Osteocyte (in vitro differentiated cells): Measurements from ENCODE around the gene PTPN14. TPM values are rescaled to one million over a fixed set of nuclear protein-coding genes. Genes with fewer than 3 reads are reported as not detected.

ENCODE experiments used
- DNase-seq: peaks from one replicate; pipeline ENCODE4 v3.0.0; 2021; ENCODE audit warnings: mixed read lengths; ENCODE audit not compliant: unreplicated experiment; ENCODE audit errors: extremely low spot score
- H3K27ac Mint-ChIP-seq: one replicate; pipeline ENCODE4 v1.8.0; 2021; ENCODE audit warnings: mild to moderate bottlenecking, mixed read lengths; ENCODE audit not compliant: unreplicated experiment
- H3K27me3 Mint-ChIP-seq: one replicate; pipeline ENCODE4 v1.8.0; 2021; ENCODE audit warnings: mixed read lengths; ENCODE audit not compliant: unreplicated experiment
- H3K36me3 Mint-ChIP-seq: one replicate; pipeline ENCODE4 v1.8.0; 2021; ENCODE audit warnings: mixed read lengths; ENCODE audit not compliant: unreplicated experiment
- H3K4me1 Mint-ChIP-seq: one replicate; pipeline ENCODE4 v1.8.0; 2021; ENCODE audit warnings: mixed read lengths; ENCODE audit not compliant: unreplicated experiment
- H3K4me3 Mint-ChIP-seq: one replicate; pipeline ENCODE4 v1.8.0; 2021; ENCODE audit warnings: mild to moderate bottlenecking, moderate library complexity, mixed read lengths; ENCODE audit not compliant: unreplicated experiment
- H3K9me3 Mint-ChIP-seq: one replicate; pipeline ENCODE4 v1.8.0; 2021; ENCODE audit warnings: mixed read lengths; ENCODE audit not compliant: unreplicated experiment
- total RNA-seq: library from RNA; stranded (reverse); gene quantifications from 2 replicates; pipeline ENCODE4 v1.2.1, GENCODE V29; 2021
- TF ChIP-seq, protein P1 (sequence below): fragments of 200-600 bp; sonication (generic); IDR thresholded peaks from 2 replicates; pipeline ENCODE4 v1.5.0; 2021; ENCODE audit warnings: antibody characterized with exemption, mild to moderate bottlenecking, moderate library complexity

Gene PTPN14
- total RNA-seq, 1 donor from 2014 or later: 140 TPM

DNA sequence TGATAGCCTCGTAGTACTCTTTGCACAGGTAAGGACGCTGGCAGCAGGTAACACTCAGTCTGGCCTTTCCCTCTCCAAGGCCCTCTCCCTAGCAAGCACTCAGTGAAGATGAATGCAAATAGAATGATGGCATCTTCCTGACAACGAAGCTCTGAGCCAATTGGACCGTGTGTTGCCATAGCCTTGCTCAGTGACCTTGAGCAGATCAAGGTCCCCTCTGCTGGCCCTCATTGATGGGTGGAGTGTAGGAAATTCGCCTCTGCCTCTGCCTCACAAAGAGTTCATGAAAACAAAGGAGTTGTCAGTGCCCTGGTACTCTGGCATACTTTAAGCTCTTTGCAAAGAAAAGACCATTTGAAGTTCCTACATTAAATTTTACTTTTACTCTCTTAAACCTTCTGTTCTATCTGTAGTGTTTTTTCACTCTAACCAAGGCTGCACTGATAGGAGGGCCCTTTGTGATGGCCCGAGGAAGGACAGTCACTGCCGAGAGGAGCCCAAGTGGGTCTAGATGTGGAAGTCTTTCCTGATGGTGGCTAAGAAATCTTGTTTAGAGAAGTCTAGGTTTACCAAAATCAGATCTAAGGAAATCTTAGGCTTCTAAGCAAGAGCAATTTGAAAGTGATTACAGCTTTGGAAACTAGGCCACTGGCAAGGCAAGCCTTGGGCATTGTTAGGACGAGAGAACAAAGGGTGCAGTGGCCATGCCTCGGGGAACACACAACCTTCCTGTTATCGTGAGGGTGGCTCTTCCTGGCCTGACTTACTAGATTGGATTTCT lies 232.3 kb downstream of the PTPN14 start:
- peak overlapping the region; percentile 68 for H3K27ac Mint-ChIP-seq
- H3K9me3 Mint-ChIP-seq: no peaks in the 10 kb centered on the region
- DNase-seq: no peak
- H3K4me3 Mint-ChIP-seq: no peak overlapping the region
- H3K4me1 Mint-ChIP-seq: peaks cover 39% of the 10 kb centered on the region
- H3K36me3 Mint-ChIP-seq: peaks cover 12% of the 10 kb centered on the region
- no peaks in the 10 kb centered on the region for H3K27me3 Mint-ChIP-seq
- TF ChIP-seq, protein P1, sequence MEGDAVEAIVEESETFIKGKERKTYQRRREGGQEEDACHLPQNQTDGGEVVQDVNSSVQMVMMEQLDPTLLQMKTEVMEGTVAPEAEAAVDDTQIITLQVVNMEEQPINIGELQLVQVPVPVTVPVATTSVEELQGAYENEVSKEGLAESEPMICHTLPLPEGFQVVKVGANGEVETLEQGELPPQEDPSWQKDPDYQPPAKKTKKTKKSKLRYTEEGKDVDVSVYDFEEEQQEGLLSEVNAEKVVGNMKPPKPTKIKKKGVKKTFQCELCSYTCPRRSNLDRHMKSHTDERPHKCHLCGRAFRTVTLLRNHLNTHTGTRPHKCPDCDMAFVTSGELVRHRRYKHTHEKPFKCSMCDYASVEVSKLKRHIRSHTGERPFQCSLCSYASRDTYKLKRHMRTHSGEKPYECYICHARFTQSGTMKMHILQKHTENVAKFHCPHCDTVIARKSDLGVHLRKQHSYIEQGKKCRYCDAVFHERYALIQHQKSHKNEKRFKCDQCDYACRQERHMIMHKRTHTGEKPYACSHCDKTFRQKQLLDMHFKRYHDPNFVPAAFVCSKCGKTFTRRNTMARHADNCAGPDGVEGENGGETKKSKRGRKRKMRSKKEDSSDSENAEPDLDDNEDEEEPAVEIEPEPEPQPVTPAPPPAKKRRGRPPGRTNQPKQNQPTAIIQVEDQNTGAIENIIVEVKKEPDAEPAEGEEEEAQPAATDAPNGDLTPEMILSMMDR: no peak

DNA sequence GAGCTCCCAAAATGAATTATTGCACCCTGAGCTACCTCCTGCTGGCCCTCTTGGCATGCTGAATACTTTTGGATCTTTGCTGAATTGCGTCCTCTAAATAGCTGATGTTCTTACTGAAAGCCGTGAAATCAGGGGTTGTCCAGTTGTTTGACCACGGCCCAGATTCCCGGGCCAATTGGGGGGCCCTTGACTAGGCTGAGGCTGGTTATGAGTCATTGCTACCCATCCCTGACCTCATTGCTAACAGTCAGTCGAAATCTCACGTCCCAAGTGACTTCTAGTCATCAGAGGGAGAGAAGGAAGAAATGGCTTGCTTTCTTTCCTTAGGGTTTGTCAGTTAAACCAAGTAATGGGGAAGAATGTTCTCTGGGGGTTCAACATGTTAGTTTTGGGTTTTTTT lies 233.0 kb downstream of the PTPN14 start:
- peaks cover 39% of the 10 kb centered on the region for H3K4me1 Mint-ChIP-seq
- DNase-seq: no peak
- no peak overlapping the region for H3K4me3 Mint-ChIP-seq
- H3K36me3 Mint-ChIP-seq: peaks cover 14% of the 10 kb centered on the region
- H3K9me3 Mint-ChIP-seq: no peaks in the 10 kb centered on the region
- TF ChIP-seq, protein P1: no peak
- H3K27me3 Mint-ChIP-seq: no peaks in the 10 kb centered on the region
- peak overlapping the region; percentile 68 for H3K27ac Mint-ChIP-seq

DNA sequence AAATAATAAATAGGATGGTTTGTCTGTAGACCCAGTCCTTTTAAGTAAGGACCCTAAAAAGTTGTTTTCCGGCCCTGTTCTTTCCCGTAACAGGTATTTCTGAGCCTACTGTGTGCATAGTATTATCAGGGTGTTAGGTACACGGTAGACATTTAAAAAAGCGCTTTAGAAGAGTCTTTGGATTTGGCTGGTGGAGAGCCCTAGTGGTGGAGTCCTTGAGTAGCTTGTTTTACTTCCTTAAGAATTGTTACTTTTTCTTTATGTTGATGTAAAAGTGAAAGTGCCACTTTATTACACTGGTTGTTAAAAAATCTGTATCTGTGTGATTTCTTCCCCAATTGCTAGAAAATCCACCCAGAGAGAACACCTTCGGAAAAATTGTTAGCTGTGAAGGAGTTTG lies 233.7 kb downstream of the PTPN14 start:
- H3K27me3 Mint-ChIP-seq: no peaks in the 10 kb centered on the region
- H3K36me3 Mint-ChIP-seq: peaks cover 14% of the 10 kb centered on the region
- peaks cover 39% of the 10 kb centered on the region for H3K4me1 Mint-ChIP-seq

DNA sequence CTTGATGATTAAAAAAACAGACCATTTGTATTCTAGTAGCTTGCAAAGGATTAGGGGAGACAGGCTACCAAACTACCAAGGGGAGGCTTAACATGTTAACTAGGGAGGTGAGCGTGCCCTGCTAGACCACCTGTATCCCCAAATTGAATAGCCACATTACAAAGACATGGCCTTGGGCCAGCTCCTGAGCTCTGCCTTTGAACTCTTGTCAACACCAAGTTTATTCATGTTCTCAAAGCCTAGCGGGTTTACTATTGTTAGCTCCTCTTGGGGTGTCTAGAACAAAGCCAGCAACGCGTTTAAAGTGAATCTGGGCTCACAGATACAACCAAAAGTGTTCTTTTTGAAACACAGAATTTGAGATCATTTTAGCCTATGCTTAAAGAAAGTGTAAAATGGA lies 234.1 kb downstream of the PTPN14 start:
- TF ChIP-seq, protein P1: no peak
- Mint-ChIP-seq H3K4me3 (no peak overlapping the region), H3K36me3 (peaks cover 16% of the 10 kb centered on the region), H3K9me3 (no peaks in the 10 kb centered on the region), H3K27me3 (no peaks in the 10 kb centered on the region), H3K4me1 (peaks cover 39% of the 10 kb centered on the region), H3K27ac (peak overlapping the region; percentile 72)
- no peak for DNase-seq

More for the DNA sequence above, 233.7 kb downstream of the PTPN14 start:
- H3K9me3 Mint-ChIP-seq: no peaks in the 10 kb centered on the region
- no peak for DNase-seq
- H3K27ac Mint-ChIP-seq: peak overlapping the region; percentile 68
- H3K4me3 Mint-ChIP-seq: peak overlapping the region; percentile 16
- TF ChIP-seq, protein P1: peak; percentile 35

DNA sequence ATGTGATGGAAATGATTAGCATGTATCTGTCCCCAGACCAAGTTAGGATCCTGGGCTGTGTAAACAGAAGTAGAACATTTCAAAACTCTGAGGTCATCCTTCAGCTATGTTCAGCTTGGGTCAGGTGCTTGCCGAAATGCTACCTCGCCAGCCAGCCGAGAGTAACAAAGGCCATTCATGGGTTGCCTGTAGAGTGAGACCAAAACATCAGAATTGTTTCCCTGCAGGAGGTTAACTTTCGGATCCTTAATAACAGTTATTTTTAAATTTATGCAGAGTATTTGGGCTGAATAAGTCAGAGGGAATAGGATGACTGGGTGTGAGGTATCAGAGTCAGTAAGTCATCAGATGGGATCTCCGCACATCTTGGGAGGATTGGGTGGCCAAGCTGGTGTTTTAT lies 234.8 kb downstream of the PTPN14 start:
- peak overlapping the region; percentile 72 for H3K27ac Mint-ChIP-seq
- H3K9me3 Mint-ChIP-seq: no peaks in the 10 kb centered on the region
- TF ChIP-seq, protein P1: no peak
- no peaks in the 10 kb centered on the region for H3K27me3 Mint-ChIP-seq
- peaks cover 18% of the 10 kb centered on the region for H3K36me3 Mint-ChIP-seq
- H3K4me1 Mint-ChIP-seq: peaks cover 39% of the 10 kb centered on the region
- DNase-seq: no peak
- H3K4me3 Mint-ChIP-seq: peak overlapping the region; percentile 0
